Esophagus squamous epithelium (tissue), 4 donors: ENCODE data around the gene DNMT3L.

ENCODE experiments used
- CTCF ChIP-seq, 6 experiments: fragments of 450-650 bp in 4 of 6; fragments of 200-600 bp in 2 of 6; sonication (generic) in 2 of 6; IDR thresholded peaks; one replicate each; pipeline ENCODE4 v1.5.1; 2016 to 2019; ENCODE audit warnings: antibody characterized with exemption in 6 of 6, mild to moderate bottlenecking in 4 of 6, moderate library complexity in 4 of 6
- POLR2A ChIP-seq, 4 donors: fragments of 450-650 bp; IDR thresholded peaks; one replicate each; pipeline ENCODE4 v1.6.1; 2017; ENCODE audit warnings: antibody characterized with exemption in 4 of 4, mild to moderate bottlenecking in 4 of 4, moderate library complexity in 3 of 4

GRCh38 chr21:44273046-44273445 lies 11.3 kb upstream of the DNMT3L start:
- TF ChIP-seq CTCF (IDR thresholded peaks at IDR 0.05) (no peak), POLR2A (IDR thresholded peaks at IDR 0.05) (no peak)
